HepG2 (cell line): ENCODE measurements around the gene TLE2. TPM values are rescaled to one million over a fixed set of nuclear protein-coding genes. Genes with fewer than 3 reads are reported as not detected.
A peak's percentile ranks its signal among the peaks of the same experiment; 100 is the strongest.

Experiments
- HDAC1 ChIP-seq: sonication (generic); formaldehyde crosslinking; IDR thresholded peaks from 2 replicates; pipeline ENCODE4 v1.5.1; 2020; ENCODE audit warnings: mild to moderate bottlenecking, missing genetic modification reagents
- SALL2 ChIP-seq: sonication (generic); formaldehyde crosslinking; IDR thresholded peaks from 2 replicates; pipeline ENCODE4 v1.8.1; 2023; ENCODE audit warnings: mild to moderate bottlenecking, missing genetic modification reagents, inconsistent platforms
- ZBTB38 ChIP-seq: sonication (generic); formaldehyde crosslinking; IDR thresholded peaks from 2 replicates; pipeline ENCODE4 v1.5.1; 2020; ENCODE audit warnings: mild to moderate bottlenecking, missing genetic modification reagents
- ZNF451 ChIP-seq: sonication (generic); formaldehyde crosslinking; IDR thresholded peaks from 2 replicates; pipeline ENCODE4 v1.5.0; 2020; ENCODE audit warnings: mild to moderate bottlenecking, missing genetic modification reagents
- ZSCAN21 ChIP-seq: sonication (generic); formaldehyde crosslinking; IDR thresholded peaks from 2 replicates; pipeline ENCODE4 v1.8.0; 2022; ENCODE audit warnings: mild to moderate bottlenecking, missing genetic modification reagents, moderate library complexity, borderline replicate concordance
- polyA plus RNA-seq, 8 experiments: library from polyadenylated mRNA; depleted of rRNA in 3 of 8; stranded (reverse) in 7 of 8; unstranded in 1 of 8; fragments of >200 nt; fragmentation: Illumina TruSeq in 4 of 8; extraction: Trizol in 4 of 8; gene quantifications; 2 replicates each; pipeline versions ENCODE4 v1.2.1 to v1.2.3, GENCODE V29; 2011 to 2016; ENCODE audit warnings: low read depth in 4 of 8, missing spikeins in 1 of 8, mixed read lengths in 1 of 8; ENCODE audit not compliant: insufficient read depth in 1 of 8
- total RNA-seq, 5 experiments: library from RNA; depleted of rRNA; stranded (reverse); fragments of >200 nt; fragmentation: Illumina TruSeq; extraction: Trizol; gene quantifications; 2 replicates each; pipeline ENCODE4 v1.2.3, GENCODE V29; 2016; ENCODE audit warnings: low read depth in 1 of 5
- TF ChIP-seq, protein P1 (sequence below): sonication (generic); formaldehyde crosslinking; IDR thresholded peaks from 2 replicates; pipeline ENCODE4 v1.4.0; 2020; ENCODE audit warnings: missing genetic modification reagents
- TF ChIP-seq, protein P2 (sequence below): sonication (generic); formaldehyde crosslinking; conservative IDR thresholded peaks from 2 replicates; pipeline ENCODE4 v1.8.0; 2022; ENCODE audit warnings: missing genetic modification reagents
- TF ChIP-seq, protein P3 (sequence below): sonication (generic); formaldehyde crosslinking; IDR thresholded peaks from 2 replicates; pipeline ENCODE4 v1.4.0; 2020; ENCODE audit warnings: missing genetic modification reagents
- TF ChIP-seq, protein P4 (sequence below): IDR thresholded peaks from 2 replicates; pipeline ENCODE4 v1.6.1; 2016; ENCODE audit warnings: low read depth

Gene TLE2
- total and polyA plus RNA-seq, 2 of the 13 experiments (the other 11 are each of a cell fraction or from before 2014, with no cell fraction given) = 0.07 to 0.81 TPM

DNA sequence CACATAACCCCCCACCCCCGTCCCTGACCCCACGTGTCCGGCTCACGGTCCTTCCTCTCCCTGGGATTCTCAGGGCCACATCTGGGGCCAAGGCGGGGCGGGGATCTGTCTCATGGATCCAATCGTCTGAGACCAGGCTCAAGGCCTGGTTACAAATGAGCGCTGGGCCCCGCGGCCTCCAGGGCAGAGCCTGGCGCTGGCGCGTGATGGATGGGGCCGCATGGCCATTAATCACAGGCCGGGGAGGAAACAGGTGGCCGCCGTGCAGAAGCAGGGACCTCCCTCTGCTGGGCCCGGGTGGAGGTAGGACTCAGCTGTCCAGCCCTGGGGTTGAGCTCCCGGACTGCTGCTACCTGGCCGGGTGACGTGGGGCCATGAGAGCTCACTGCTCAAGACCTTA lies 39.0 kb upstream of the TLE2 start (continued):
- TF ChIP-seq, protein P1, sequence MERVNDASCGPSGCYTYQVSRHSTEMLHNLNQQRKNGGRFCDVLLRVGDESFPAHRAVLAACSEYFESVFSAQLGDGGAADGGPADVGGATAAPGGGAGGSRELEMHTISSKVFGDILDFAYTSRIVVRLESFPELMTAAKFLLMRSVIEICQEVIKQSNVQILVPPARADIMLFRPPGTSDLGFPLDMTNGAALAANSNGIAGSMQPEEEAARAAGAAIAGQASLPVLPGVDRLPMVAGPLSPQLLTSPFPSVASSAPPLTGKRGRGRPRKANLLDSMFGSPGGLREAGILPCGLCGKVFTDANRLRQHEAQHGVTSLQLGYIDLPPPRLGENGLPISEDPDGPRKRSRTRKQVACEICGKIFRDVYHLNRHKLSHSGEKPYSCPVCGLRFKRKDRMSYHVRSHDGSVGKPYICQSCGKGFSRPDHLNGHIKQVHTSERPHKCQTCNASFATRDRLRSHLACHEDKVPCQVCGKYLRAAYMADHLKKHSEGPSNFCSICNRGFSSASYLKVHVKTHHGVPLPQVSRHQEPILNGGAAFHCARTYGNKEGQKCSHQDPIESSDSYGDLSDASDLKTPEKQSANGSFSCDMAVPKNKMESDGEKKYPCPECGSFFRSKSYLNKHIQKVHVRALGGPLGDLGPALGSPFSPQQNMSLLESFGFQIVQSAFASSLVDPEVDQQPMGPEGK (CRISPR knock-in tag) = no peak
- TF ChIP-seq ZBTB38 (CRISPR knock-in tag) = 0 out of 2 replicates have a peak, but pooled peaks have one; percentile 17
- TF ChIP-seq, protein P2, sequence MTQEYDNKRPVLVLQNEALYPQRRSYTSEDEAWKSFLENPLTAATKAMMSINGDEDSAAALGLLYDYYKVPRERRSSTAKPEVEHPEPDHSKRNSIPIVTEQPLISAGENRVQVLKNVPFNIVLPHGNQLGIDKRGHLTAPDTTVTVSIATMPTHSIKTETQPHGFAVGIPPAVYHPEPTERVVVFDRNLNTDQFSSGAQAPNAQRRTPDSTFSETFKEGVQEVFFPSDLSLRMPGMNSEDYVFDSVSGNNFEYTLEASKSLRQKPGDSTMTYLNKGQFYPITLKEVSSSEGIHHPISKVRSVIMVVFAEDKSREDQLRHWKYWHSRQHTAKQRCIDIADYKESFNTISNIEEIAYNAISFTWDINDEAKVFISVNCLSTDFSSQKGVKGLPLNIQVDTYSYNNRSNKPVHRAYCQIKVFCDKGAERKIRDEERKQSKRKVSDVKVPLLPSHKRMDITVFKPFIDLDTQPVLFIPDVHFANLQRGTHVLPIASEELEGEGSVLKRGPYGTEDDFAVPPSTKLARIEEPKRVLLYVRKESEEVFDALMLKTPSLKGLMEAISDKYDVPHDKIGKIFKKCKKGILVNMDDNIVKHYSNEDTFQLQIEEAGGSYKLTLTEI = no peak
- no peak for TF ChIP-seq HDAC1 (CRISPR knock-in tag)
- no peak for TF ChIP-seq ZSCAN21 (CRISPR knock-in tag)
- TF ChIP-seq, protein P3, sequence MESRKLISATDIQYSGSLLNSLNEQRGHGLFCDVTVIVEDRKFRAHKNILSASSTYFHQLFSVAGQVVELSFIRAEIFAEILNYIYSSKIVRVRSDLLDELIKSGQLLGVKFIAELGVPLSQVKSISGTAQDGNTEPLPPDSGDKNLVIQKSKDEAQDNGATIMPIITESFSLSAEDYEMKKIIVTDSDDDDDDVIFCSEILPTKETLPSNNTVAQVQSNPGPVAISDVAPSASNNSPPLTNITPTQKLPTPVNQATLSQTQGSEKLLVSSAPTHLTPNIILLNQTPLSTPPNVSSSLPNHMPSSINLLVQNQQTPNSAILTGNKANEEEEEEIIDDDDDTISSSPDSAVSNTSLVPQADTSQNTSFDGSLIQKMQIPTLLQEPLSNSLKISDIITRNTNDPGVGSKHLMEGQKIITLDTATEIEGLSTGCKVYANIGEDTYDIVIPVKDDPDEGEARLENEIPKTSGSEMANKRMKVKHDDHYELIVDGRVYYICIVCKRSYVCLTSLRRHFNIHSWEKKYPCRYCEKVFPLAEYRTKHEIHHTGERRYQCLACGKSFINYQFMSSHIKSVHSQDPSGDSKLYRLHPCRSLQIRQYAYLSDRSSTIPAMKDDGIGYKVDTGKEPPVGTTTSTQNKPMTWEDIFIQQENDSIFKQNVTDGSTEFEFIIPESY (CRISPR knock-in tag) = peak; percentile 96
- no peak for TF ChIP-seq ZNF451 (CRISPR knock-in tag)
- TF ChIP-seq, protein P4, sequence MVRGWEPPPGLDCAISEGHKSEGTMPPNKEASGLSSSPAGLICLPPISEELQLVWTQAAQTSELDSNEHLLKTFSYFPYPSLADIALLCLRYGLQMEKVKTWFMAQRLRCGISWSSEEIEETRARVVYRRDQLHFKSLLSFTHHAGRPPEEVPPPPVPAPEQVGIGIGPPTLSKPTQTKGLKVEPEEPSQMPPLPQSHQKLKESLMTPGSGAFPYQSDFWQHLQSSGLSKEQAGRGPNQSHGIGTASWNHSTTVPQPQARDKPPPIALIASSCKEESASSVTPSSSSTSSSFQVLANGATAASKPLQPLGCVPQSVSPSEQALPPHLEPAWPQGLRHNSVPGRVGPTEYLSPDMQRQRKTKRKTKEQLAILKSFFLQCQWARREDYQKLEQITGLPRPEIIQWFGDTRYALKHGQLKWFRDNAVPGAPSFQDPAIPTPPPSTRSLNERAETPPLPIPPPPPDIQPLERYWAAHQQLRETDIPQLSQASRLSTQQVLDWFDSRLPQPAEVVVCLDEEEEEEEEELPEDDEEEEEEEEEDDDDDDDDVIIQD (CRISPR knock-in tag) = no peak
- TF ChIP-seq SALL2 (CRISPR knock-in tag) = no peak
